ENCODE data around the gene TMEM135. TPM values are rescaled to one million over a fixed set of nuclear protein-coding genes. Genes with fewer than 3 reads are reported as not detected.

Gene TMEM135
- total RNA-seq, 1 experiment from 2014 or later, result 95.2 TPM

- Histone ChIP-seq H3K4me1 (0 out of 2 replicates have a peak, but pooled peaks cover 3% of the 10 kb centered on the region), H3K27me3 (replicated peaks; ENCODE audit: control insufficient read depth, insufficient read depth, low read length) (no peaks in the 10 kb centered on the region), H3K4me3 (ENCODE audit: low read depth, low read length) (no peak overlapping the region), H3K9me3 (no peaks in the 10 kb centered on the region), H3K36me3 (ENCODE audit: control insufficient read depth, insufficient read depth, low read length) (no peaks in the 10 kb centered on the region)
- no peak for TF ChIP-seq CTCF (IDR thresholded peaks at IDR 0.05; ENCODE audit: insufficient read depth in 1 of 2, low read depth in 1 of 2, low read length in 1 of 2, severe bottlenecking in 1 of 2, unreplicated experiment in 1 of 2)
- H3K4me1 Mint-ChIP-seq (ENCODE audit: low read depth, unreplicated experiment), result no peaks in the 10 kb centered on the region
- H3K27ac Mint-ChIP-seq (ENCODE audit: unreplicated experiment), result no peak overlapping the region
- POLR2A ChIA-PET, result no interaction called here
- no peaks in the 10 kb centered on the region for H3K27me3 Mint-ChIP-seq (ENCODE audit: insufficient read depth, unreplicated experiment)
- H3K9me3 Mint-ChIP-seq (ENCODE audit: unreplicated experiment), result no peaks in the 10 kb centered on the region
- intact Hi-C loops (cut with micrococcal nuclease; ENCODE audit: unreplicated experiment), result loop anchor here (2.0 to 10.0 kb wide), 6 partner anchors 208 to 1533 kb away; no protein-coding TSS in a partner anchor
- CTCF ChIA-PET, result interaction anchor here (4.3 kb wide), 1 partner anchor 68 kb away, joined by 31 read pairs; no protein-coding TSS in a partner anchor
- no TSS peak for BruUV-seq (replicated peaks)
- no peak for DNase-seq
- no peaks in the 10 kb centered on the region for H3K36me3 Mint-ChIP-seq (ENCODE audit: insufficient read depth, unreplicated experiment)
- no peak overlapping the region for H3K4me3 Mint-ChIP-seq (ENCODE audit: unreplicated experiment)
Observed at GRCh38 chr11:87353771-87354345, 316.1 kb downstream of the TMEM135 start.

- Mint-ChIP-seq H3K27ac (ENCODE audit: unreplicated experiment) (no peak overlapping the region), H3K9me3 (ENCODE audit: unreplicated experiment) (no peaks in the 10 kb centered on the region), H3K36me3 (ENCODE audit: insufficient read depth, unreplicated experiment) (no peaks in the 10 kb centered on the region), H3K4me3 (ENCODE audit: unreplicated experiment) (no peak overlapping the region), H3K27me3 (ENCODE audit: insufficient read depth, unreplicated experiment) (no peaks in the 10 kb centered on the region), H3K4me1 (ENCODE audit: low read depth, unreplicated experiment) (no peaks in the 10 kb centered on the region)
- Histone ChIP-seq H3K4me3 (ENCODE audit: low read depth, low read length) (no peak overlapping the region), H3K27me3 (replicated peaks; ENCODE audit: control insufficient read depth, insufficient read depth, low read length) (no peaks in the 10 kb centered on the region), H3K36me3 (ENCODE audit: control insufficient read depth, insufficient read depth, low read length) (no peaks in the 10 kb centered on the region), H3K9me3 (no peaks in the 10 kb centered on the region), H3K4me1 (0 out of 2 replicates have a peak, but pooled peaks cover 3% of the 10 kb centered on the region)
- DNase-seq, result no peak
- POLR2A ChIA-PET, result no interaction called here
- no TSS peak for BruUV-seq (replicated peaks)
- intact Hi-C loops (cut with micrococcal nuclease; ENCODE audit: unreplicated experiment), result loop anchor here (10.0 kb wide), 2 partner anchors 509 to 749 kb away; no protein-coding TSS in a partner anchor
- TF ChIP-seq CTCF (IDR thresholded peaks at IDR 0.05; ENCODE audit: insufficient read depth in 1 of 2, low read depth in 1 of 2, low read length in 1 of 2, severe bottlenecking in 1 of 2, unreplicated experiment in 1 of 2), result no peak
- CTCF ChIA-PET, result interaction anchor here (0.7 to 4.3 kb wide), 2 partner anchors 66 to 88 kb away, joined by 3 to 31 read pairs; no protein-coding TSS in a partner anchor
Observed at GRCh38 chr11:87355596-87355995, 317.9 kb downstream of the TMEM135 start.

GRCh38 chr11:87356428-87356827 is 318.7 kb downstream of the TMEM135 start:
- 0 out of 2 replicates have a peak, but pooled peaks cover 3% of the 10 kb centered on the region for H3K4me1 ChIP-seq
- POLR2A ChIA-PET, result no interaction called here
- intact Hi-C loops (cut with micrococcal nuclease; ENCODE audit: unreplicated experiment), result loop anchor here (10.0 kb wide), 2 partner anchors 508 to 748 kb away; no protein-coding TSS in a partner anchor
- TF ChIP-seq CTCF (IDR thresholded peaks at IDR 0.05; ENCODE audit: insufficient read depth in 1 of 2, low read depth in 1 of 2, low read length in 1 of 2, severe bottlenecking in 1 of 2, unreplicated experiment in 1 of 2), result no peak
- CTCF ChIA-PET, result interaction anchor here (4.3 kb wide), 1 partner anchor 65 kb away, joined by 31 read pairs; no protein-coding TSS in a partner anchor
- no peak overlapping the region for H3K4me3 ChIP-seq (ENCODE audit: low read depth, low read length)
- H3K36me3 ChIP-seq (ENCODE audit: control insufficient read depth, insufficient read depth, low read length), result no peaks in the 10 kb centered on the region
- no peak overlapping the region for H3K4me3 Mint-ChIP-seq (ENCODE audit: unreplicated experiment)
- H3K9me3 Mint-ChIP-seq (ENCODE audit: unreplicated experiment), result no peaks in the 10 kb centered on the region
- no peak for DNase-seq
- H3K27me3 Mint-ChIP-seq (ENCODE audit: insufficient read depth, unreplicated experiment), result no peaks in the 10 kb centered on the region
- no TSS peak for BruUV-seq (replicated peaks)
- no peaks in the 10 kb centered on the region for H3K36me3 Mint-ChIP-seq (ENCODE audit: insufficient read depth, unreplicated experiment)
- no peaks in the 10 kb centered on the region for H3K9me3 ChIP-seq
- H3K4me1 Mint-ChIP-seq (ENCODE audit: low read depth, unreplicated experiment), result no peaks in the 10 kb centered on the region
- H3K27ac Mint-ChIP-seq (ENCODE audit: unreplicated experiment), result no peak overlapping the region
- H3K27me3 ChIP-seq (replicated peaks; ENCODE audit: control insufficient read depth, insufficient read depth, low read length), result no peaks in the 10 kb centered on the region
